Activated CD4-positive, alpha-beta T cell treated with anti-CD3 and anti-CD28 coated beads, Interleukin-2, amount 10 ng/mL, durations not matched to agents 24 days and 14 days (primary cell): Measurements from ENCODE around the gene TMEM237. TPM values are rescaled to one million over a fixed set of nuclear protein-coding genes. Genes with fewer than 3 reads are reported as not detected.
"Not testable (repeated sequence)": the region's sequence is repeated elsewhere in the genome, so short reads cannot be mapped to it uniquely, and the experiment has no call there.

ENCODE experiments used
- DNase-seq: peaks from one replicate; pipeline ENCODE4 v3.0.0; 2022
- H3K27ac Mint-ChIP-seq: one replicate; pipeline ENCODE4 v1.8.0; 2022; ENCODE audit warnings: mild to moderate bottlenecking, mixed read lengths
- H3K27me3 Mint-ChIP-seq: one replicate; pipeline ENCODE4 v1.8.0; 2022; ENCODE audit warnings: mixed read lengths
- H3K36me3 Mint-ChIP-seq: one replicate; pipeline ENCODE4 v1.8.0; 2022; ENCODE audit warnings: low read depth, mild to moderate bottlenecking, mixed read lengths
- H3K4me1 Mint-ChIP-seq: one replicate; pipeline ENCODE4 v1.8.0; 2021; ENCODE audit warnings: mixed read lengths
- H3K4me3 Mint-ChIP-seq: one replicate; pipeline ENCODE4 v1.8.0; 2022; ENCODE audit warnings: mild to moderate bottlenecking, moderate library complexity, mixed read lengths
- H3K9me3 Mint-ChIP-seq: one replicate; pipeline ENCODE4 v1.8.0; 2021; ENCODE audit warnings: mixed read lengths
- intact Hi-C: fragments of 100-400 bp; cut with micrococcal nuclease; formaldehyde crosslinking; loops from one replicate; pipeline ENCODE4 v1.15.1; 2023
- total RNA-seq: library from RNA; stranded (reverse); gene quantifications from 2 replicates; pipeline ENCODE4 v1.2.3, GENCODE V29; 2022

Gene TMEM237
- total RNA-seq = 18.1 and 18.8 TPM in 2 replicates

- DNase-seq = peak; percentile 83
- peaks cover 14% of the 10 kb centered on the region for H3K4me1 Mint-ChIP-seq
- peak within 1 kb of the TSS; percentile 84 for H3K4me3 Mint-ChIP-seq
- H3K27me3 Mint-ChIP-seq = peaks cover 4% of the 10 kb centered on the region
- intact Hi-C loops = loop anchor here (2.0 to 5.0 kb wide), 3 partner anchors 386 to 621 kb away; partner anchors contain the start of gene NOP58
- peaks cover 3% of the 10 kb centered on the region for H3K36me3 Mint-ChIP-seq
- H3K9me3 Mint-ChIP-seq = no peaks in the 10 kb centered on the region
- H3K27ac Mint-ChIP-seq = peak within 1 kb of the TSS; percentile 87
These were observed at the start of gene TMEM237 for GRCh38 chr2:201643216-201643890. Gene TMEM237, minus strand, starts transcription at chr2:201643503. Its CDS starts 103 bp downstream, at chr2:201643400.

DNA sequence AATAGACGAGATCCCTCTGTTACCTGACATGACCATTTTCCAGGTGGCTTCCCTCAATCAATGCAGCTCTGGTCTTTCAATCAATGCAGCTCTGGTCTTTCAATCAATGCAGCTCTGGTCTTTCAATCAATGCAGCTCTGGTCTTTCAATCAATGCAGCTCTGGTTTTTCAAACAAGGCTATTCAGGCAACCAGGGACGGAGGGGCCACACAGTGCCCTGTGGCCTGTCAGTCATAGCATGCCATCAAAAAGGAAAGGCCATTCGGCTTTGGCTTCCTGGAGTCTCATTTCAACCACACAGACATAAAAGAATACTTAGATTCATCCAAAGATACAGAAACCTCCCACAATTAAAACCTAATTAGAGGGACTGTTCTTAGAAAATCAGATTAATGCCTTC, 41.9 kb upstream of the TMEM237 start:
- no peak for DNase-seq
- intact Hi-C loops = no loop called here
- Mint-ChIP-seq H3K27me3 (peaks cover 17% of the 10 kb centered on the region), H3K9me3 (no peaks in the 10 kb centered on the region), H3K4me1 (no peaks in the 10 kb centered on the region), H3K36me3 (no peaks in the 10 kb centered on the region), H3K4me3 (no peak overlapping the region), H3K27ac (no peak overlapping the region)

- no peaks in the 10 kb centered on the region for H3K9me3 Mint-ChIP-seq
- H3K4me3 Mint-ChIP-seq = no peak overlapping the region
- H3K36me3 Mint-ChIP-seq = no peaks in the 10 kb centered on the region
- peaks cover under 1% of the 10 kb centered on the region for H3K27me3 Mint-ChIP-seq
- no peaks in the 10 kb centered on the region for H3K4me1 Mint-ChIP-seq
- H3K27ac Mint-ChIP-seq = no peak overlapping the region
- intact Hi-C loops = no loop called here
- DNase-seq = peak; percentile 63
These were observed 37.4 kb upstream of the TMEM237 start for GRCh38 chr2:201680743-201681142.

- Mint-ChIP-seq H3K27me3 (no peaks in the 10 kb centered on the region), H3K36me3 (no peaks in the 10 kb centered on the region), H3K4me1 (no peaks in the 10 kb centered on the region), H3K4me3 (no peak overlapping the region), H3K9me3 (no peaks in the 10 kb centered on the region), H3K27ac (no peak overlapping the region)
- no peak for DNase-seq
- intact Hi-C loops = no loop called here
These were observed 35.1 kb upstream of the TMEM237 start for GRCh38 chr2:201678401-201678800.

DNA sequence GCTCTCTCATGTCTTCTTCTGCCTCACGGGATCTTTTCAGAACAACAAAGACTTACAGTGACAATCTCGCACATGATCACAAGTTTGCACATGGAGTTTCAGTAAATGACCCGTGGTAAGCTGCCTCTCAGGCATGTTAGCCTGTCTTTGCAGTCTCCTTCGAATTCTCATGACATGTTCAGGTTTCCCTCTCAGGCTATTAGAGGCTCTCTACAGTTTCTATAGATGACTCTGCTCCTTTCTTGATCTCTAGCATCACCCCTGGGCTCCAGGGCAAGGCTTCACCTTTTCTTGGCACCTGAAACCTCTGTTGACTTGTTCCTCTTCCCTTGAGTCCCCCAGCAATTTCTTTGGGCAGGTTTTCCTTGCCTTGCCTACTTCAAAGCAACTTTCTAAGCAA, 32.2 kb upstream of the TMEM237 start:
- DNase-seq = no peak
- Mint-ChIP-seq H3K9me3 (no peaks in the 10 kb centered on the region), H3K27me3 (peaks cover 11% of the 10 kb centered on the region), H3K36me3 (no peaks in the 10 kb centered on the region), H3K4me3 (no peak overlapping the region), H3K27ac (no peak overlapping the region), H3K4me1 (no peaks in the 10 kb centered on the region)
- intact Hi-C loops = no loop called here

GRCh38 chr2:201674794-201675193, 31.5 kb upstream of the TMEM237 start:
- no peaks in the 10 kb centered on the region for H3K36me3 Mint-ChIP-seq

GRCh38 chr2:201674298-201674697, 31.0 kb upstream of the TMEM237 start:
- Mint-ChIP-seq H3K4me1 (no peaks in the 10 kb centered on the region), H3K4me3 (no peak overlapping the region), H3K27ac (no peak overlapping the region), H3K9me3 (no peaks in the 10 kb centered on the region), H3K27me3 (peaks cover 13% of the 10 kb centered on the region), H3K36me3 (no peaks in the 10 kb centered on the region)
- DNase-seq = no peak
- intact Hi-C loops = no loop called here

More at GRCh38 chr2:201674794-201675193, 31.5 kb upstream of the TMEM237 start:
- no peaks in the 10 kb centered on the region for H3K4me1 Mint-ChIP-seq
- no peak overlapping the region for H3K4me3 Mint-ChIP-seq
- no peak overlapping the region for H3K27ac Mint-ChIP-seq
- DNase-seq = no peak
- peaks cover 12% of the 10 kb centered on the region for H3K27me3 Mint-ChIP-seq
- no peaks in the 10 kb centered on the region for H3K9me3 Mint-ChIP-seq
- intact Hi-C loops = no loop called here

DNA sequence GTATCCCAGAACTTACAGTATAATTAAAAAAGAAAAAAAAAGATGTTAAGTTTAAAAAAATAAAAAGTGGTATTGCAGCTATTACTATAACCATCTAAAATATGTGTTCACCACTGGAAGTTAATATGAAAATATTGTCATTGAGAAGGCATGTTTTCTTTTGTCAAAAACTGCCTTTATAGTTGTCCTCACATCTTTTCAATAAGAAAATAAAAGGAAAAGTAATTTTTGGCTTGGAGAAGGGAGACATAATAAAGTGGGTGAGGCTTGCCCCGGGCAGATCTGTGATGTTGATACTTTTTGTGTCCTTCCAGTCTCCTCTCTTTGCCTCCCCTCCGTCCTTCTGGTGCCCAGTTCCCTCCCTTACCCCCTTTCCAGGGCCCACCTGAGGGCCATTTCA, 30.2 kb upstream of the TMEM237 start:
- Mint-ChIP-seq H3K4me3 (no peak overlapping the region), H3K27me3 (peaks cover 13% of the 10 kb centered on the region), H3K27ac (no peak overlapping the region), H3K9me3 (no peaks in the 10 kb centered on the region), H3K36me3 (no peaks in the 10 kb centered on the region), H3K4me1 (no peaks in the 10 kb centered on the region)
- no peak for DNase-seq
- intact Hi-C loops = no loop called here

GRCh38 chr2:201671205-201671604, 27.9 kb upstream of the TMEM237 start:
- H3K36me3 Mint-ChIP-seq, H3K27ac Mint-ChIP-seq, H3K4me1 Mint-ChIP-seq, intact Hi-C loops, DNase-seq, H3K9me3 Mint-ChIP-seq, H3K4me3 Mint-ChIP-seq: not testable (repeated sequence)
- peaks cover 14% of the 10 kb centered on the region for H3K27me3 Mint-ChIP-seq

GRCh38 chr2:201669865-201670264, 26.6 kb upstream of the TMEM237 start:
- DNase-seq = no peak
- H3K9me3 Mint-ChIP-seq = no peaks in the 10 kb centered on the region
- H3K4me1 Mint-ChIP-seq = no peaks in the 10 kb centered on the region
- H3K36me3 Mint-ChIP-seq = no peaks in the 10 kb centered on the region
- H3K27ac Mint-ChIP-seq = no peak overlapping the region
- no peak overlapping the region for H3K4me3 Mint-ChIP-seq
- intact Hi-C loops = no loop called here
- peaks cover 17% of the 10 kb centered on the region for H3K27me3 Mint-ChIP-seq

DNA sequence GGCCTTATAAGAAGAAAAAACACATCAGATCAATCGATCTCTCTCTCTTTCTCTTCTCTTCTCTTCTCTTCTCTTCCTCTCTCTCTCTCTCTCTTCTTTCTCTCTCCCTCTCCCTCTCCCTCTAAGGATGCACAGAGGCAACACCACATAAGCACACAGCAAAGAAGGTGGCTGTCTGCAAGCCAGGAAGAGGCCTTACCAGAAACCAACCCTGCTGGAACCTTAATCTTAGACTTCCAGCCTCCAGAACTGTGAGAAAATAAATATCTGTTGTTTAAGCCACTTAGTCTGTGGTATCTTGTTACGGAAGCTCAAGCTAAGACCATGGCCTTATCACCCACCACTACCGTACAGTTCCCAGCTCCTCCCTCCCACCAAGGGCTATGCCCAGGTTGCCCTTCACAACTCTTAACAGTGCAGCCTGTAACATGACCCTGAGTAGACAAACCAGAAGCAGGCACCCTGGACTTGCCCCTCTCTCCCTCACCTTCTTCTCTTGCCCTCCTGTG, 25.2 kb upstream of the TMEM237 start:
- no peaks in the 10 kb centered on the region for H3K9me3 Mint-ChIP-seq
- no peak for DNase-seq
- no peak overlapping the region for H3K4me3 Mint-ChIP-seq
- no peak overlapping the region for H3K27ac Mint-ChIP-seq
- intact Hi-C loops = no loop called here
- H3K27me3 Mint-ChIP-seq = peaks cover 24% of the 10 kb centered on the region
- no peaks in the 10 kb centered on the region for H3K36me3 Mint-ChIP-seq
- H3K4me1 Mint-ChIP-seq = no peaks in the 10 kb centered on the region

GRCh38 chr2:201664334-201664733, 21.0 kb upstream of the TMEM237 start:
- no peak overlapping the region for H3K4me3 Mint-ChIP-seq
- no peak for DNase-seq
- H3K9me3 Mint-ChIP-seq = no peaks in the 10 kb centered on the region
- no peaks in the 10 kb centered on the region for H3K4me1 Mint-ChIP-seq
- peaks cover 18% of the 10 kb centered on the region for H3K27me3 Mint-ChIP-seq
- H3K36me3 Mint-ChIP-seq = no peaks in the 10 kb centered on the region
- no peak overlapping the region for H3K27ac Mint-ChIP-seq
- intact Hi-C loops = no loop called here

- no peak overlapping the region for H3K4me3 Mint-ChIP-seq
- intact Hi-C loops = no loop called here
- H3K9me3 Mint-ChIP-seq = no peaks in the 10 kb centered on the region
- no peaks in the 10 kb centered on the region for H3K4me1 Mint-ChIP-seq
- no peaks in the 10 kb centered on the region for H3K36me3 Mint-ChIP-seq
- peaks cover 34% of the 10 kb centered on the region for H3K27me3 Mint-ChIP-seq
- H3K27ac Mint-ChIP-seq = no peak overlapping the region
- no peak for DNase-seq
These were observed 18.1 kb upstream of the TMEM237 start for GRCh38 chr2:201661366-201661765.

GRCh38 chr2:201660293-201660895, 17.1 kb upstream of the TMEM237 start:
- DNase-seq = no peak
- Mint-ChIP-seq H3K36me3 (no peaks in the 10 kb centered on the region), H3K27me3 (peaks cover 33% of the 10 kb centered on the region), H3K27ac (no peak overlapping the region), H3K9me3 (no peaks in the 10 kb centered on the region), H3K4me1 (no peaks in the 10 kb centered on the region), H3K4me3 (no peak overlapping the region)
- intact Hi-C loops = no loop called here
